DND-41 (cell line): ENCODE measurements around the gene FAF1.

Experiments
- ATAC-seq: fragments of 200-7000 bp; cut with Tn5 transposase; 3 replicates; pipeline ENCODE4 v1.9.1; 2021; ENCODE audit warnings: low read depth; ENCODE audit not compliant: insufficient read depth
- DNase-seq: peaks from one replicate; pipeline ENCODE4 v3.0.0-alpha.2; 2020
- H2AFZ ChIP-seq: 2 replicates; pipeline ENCODE4 v1.6.0; 2012; ENCODE audit warnings: low read depth, low read length
- H3K27ac ChIP-seq: 2 replicates; pipeline ENCODE4 v1.5.1; 2012; ENCODE audit warnings: low read length, inconsistent platforms
- H3K27me3 ChIP-seq: fragments of 200-600 bp; sonication (generic); 2 replicates; pipeline ENCODE4 v1.6.0; 2012; ENCODE audit warnings: low read length, mild to moderate bottlenecking, inconsistent platforms; ENCODE audit not compliant: insufficient read depth, poor library complexity
- H3K36me3 ChIP-seq: 2 replicates; pipeline ENCODE4 v1.5.1; 2012; ENCODE audit warnings: low read length, inconsistent platforms; ENCODE audit not compliant: insufficient read depth
- H3K4me1 ChIP-seq: 2 replicates; pipeline ENCODE4 v1.5.1; 2012; ENCODE audit warnings: mild to moderate bottlenecking, low read length; ENCODE audit not compliant: insufficient read depth
- H3K4me2 ChIP-seq: 2 replicates; pipeline ENCODE4 v1.6.0; 2012; ENCODE audit warnings: mild to moderate bottlenecking, moderate library complexity, low read length, inconsistent platforms; ENCODE audit not compliant: insufficient read depth
- H3K4me3 ChIP-seq, 2 experiments: fragments of 200-600 bp in 1 of 2; shearing (Covaris generic) in 1 of 2; 2 replicates each; pipeline ENCODE4 v1.5.1; 2012 to 2016; ENCODE audit warnings: inconsistent platforms in 2 of 2, low read length in 2 of 2, mild to moderate bottlenecking in 2 of 2, low read depth in 1 of 2, moderate library complexity in 1 of 2
- H3K79me2 ChIP-seq: 2 replicates; pipeline ENCODE4 v1.6.0; 2012; ENCODE audit warnings: low read length, inconsistent platforms; ENCODE audit not compliant: insufficient read depth
- H3K9ac ChIP-seq: 2 replicates; pipeline ENCODE4 v1.6.0; 2012; ENCODE audit warnings: low read depth, mild to moderate bottlenecking, inconsistent platforms, low read length, moderate library complexity
- H3K9me3 ChIP-seq: 2 replicates; pipeline ENCODE4 v1.5.1; 2012; ENCODE audit warnings: low read length, moderate library complexity, mild to moderate bottlenecking, inconsistent platforms; ENCODE audit not compliant: insufficient read depth, severe bottlenecking
- H4K20me1 ChIP-seq: 2 replicates; pipeline ENCODE4 v1.6.0; 2012; ENCODE audit warnings: low read length; ENCODE audit not compliant: insufficient read depth
- EZH2 ChIP-seq: IDR thresholded peaks from 3 replicates; pipeline ENCODE4 v1.6.1; 2012; ENCODE audit warnings: borderline replicate concordance, low read depth, mild to moderate bottlenecking, moderate library complexity, low read length, inconsistent platforms; ENCODE audit not compliant: severe bottlenecking
- TF ChIP-seq, protein P1 (sequence below): IDR thresholded peaks from 2 replicates; pipeline ENCODE4 v1.5.1; 2012; ENCODE audit warnings: borderline replicate concordance, low read length, moderate library complexity, mild to moderate bottlenecking; ENCODE audit not compliant: poor library complexity, severe bottlenecking; ENCODE audit errors: extremely low read depth

FAF1 gene

DNA sequence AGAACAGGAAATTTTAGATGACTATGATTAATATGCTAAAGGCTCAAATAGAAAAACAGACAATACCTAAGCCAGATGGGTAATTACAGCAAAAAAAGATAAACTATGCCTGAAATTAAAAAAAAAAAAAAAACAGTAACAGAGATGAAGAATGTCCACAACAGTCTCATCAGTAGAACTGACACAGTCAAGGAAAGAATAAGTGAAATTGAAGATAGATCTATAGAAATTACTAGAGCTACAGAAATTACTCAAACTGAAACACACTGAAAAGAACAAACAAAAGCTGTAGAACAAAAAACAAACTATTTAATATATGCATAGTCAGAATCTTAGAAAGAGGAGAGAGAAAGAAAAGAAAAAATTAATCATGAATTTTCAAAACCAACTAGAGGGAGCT lies 112.8 kb downstream of the FAF1 start:
- Histone ChIP-seq H3K9me3 (peaks cover 3% of the 10 kb centered on the region), H3K36me3 (peaks cover 10% of the 10 kb centered on the region; the same call in 1 of the 2 replicates), H3K9ac (no peak overlapping the region), H3K79me2 (peaks cover 93% of the 10 kb centered on the region), H3K27ac (no peak overlapping the region), H3K4me3 (no peak overlapping the region), H3K4me1 (no peaks in the 10 kb centered on the region), H3K4me2 (no peak overlapping the region), H2AFZ (no peak overlapping the region), H3K27me3 (no peaks in the 10 kb centered on the region), H4K20me1 (peaks cover 9% of the 10 kb centered on the region)
- ATAC-seq: no peak
- no peak for DNase-seq
- TF ChIP-seq EZH2: no peak
- TF ChIP-seq, protein P1, sequence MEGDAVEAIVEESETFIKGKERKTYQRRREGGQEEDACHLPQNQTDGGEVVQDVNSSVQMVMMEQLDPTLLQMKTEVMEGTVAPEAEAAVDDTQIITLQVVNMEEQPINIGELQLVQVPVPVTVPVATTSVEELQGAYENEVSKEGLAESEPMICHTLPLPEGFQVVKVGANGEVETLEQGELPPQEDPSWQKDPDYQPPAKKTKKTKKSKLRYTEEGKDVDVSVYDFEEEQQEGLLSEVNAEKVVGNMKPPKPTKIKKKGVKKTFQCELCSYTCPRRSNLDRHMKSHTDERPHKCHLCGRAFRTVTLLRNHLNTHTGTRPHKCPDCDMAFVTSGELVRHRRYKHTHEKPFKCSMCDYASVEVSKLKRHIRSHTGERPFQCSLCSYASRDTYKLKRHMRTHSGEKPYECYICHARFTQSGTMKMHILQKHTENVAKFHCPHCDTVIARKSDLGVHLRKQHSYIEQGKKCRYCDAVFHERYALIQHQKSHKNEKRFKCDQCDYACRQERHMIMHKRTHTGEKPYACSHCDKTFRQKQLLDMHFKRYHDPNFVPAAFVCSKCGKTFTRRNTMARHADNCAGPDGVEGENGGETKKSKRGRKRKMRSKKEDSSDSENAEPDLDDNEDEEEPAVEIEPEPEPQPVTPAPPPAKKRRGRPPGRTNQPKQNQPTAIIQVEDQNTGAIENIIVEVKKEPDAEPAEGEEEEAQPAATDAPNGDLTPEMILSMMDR: no peak

DNA sequence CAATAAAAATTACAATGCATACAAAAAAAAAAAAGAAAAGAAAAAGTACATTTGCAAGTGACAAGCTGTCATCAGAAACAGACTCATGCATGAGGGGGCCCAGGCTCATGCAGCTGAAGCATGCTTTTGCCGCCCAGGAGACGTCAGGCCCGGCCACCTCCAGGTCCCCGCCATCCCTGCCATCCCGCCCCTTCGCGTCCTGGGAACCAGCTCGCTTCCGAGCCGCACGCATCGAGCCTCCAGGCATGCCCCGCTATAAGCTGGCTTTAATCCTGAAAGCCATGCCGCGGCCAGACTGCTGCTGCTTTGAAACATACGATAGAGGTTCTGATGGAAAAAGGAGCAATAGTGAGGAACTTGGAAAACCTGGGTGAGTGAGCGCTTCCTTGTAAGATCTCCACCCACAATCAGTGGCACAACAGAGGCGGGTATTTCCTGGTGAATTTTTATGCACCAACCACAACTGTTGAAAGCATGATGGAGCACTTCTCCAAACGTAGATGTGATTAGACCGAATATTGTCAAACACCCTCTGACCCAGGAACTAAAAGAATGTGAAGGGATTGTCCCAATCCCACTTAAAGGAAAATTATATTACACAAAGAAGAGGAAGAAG lies 113.7 kb downstream of the FAF1 start:
- no peak for TF ChIP-seq EZH2
- Histone ChIP-seq H3K9ac (no peak overlapping the region), H3K9me3 (peaks cover 3% of the 10 kb centered on the region), H3K27ac (no peak overlapping the region), H2AFZ (no peak overlapping the region), H3K79me2 (peaks cover 89% of the 10 kb centered on the region), H3K4me2 (no peak overlapping the region), H3K36me3 (peaks cover 10% of the 10 kb centered on the region; the same call in 1 of the 2 replicates), H3K27me3 (no peaks in the 10 kb centered on the region), H3K4me3 (no peak overlapping the region), H3K4me1 (no peaks in the 10 kb centered on the region), H4K20me1 (peaks cover 9% of the 10 kb centered on the region)
- no peak for DNase-seq
- no peak for ATAC-seq

DNA sequence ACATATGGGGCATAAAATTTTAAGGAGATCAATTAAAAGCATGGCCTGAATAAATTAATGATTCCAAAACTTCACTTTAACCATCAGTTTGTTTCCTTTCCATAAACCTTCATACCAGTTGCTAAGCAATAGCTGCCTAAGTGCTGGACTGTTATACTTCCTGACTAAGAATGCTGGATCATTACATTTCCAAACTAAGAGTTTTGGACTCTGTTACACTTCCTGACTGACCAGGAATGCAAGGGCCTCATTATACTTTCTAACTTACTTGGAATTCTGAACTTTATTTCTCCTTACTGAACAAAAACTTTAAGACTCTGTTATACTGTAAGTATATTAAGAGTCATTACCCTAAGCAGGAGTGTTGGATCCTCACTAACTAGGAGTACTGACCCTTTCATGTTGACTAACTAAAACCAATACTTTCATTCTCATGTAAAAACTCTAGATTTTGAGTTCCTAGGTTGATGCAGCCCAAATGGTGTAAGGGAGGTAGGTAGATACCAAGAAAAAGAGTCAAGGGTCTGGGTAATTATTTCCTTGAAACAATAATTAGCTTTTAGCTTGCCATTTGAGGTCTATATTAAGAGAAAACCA lies 118.2 kb downstream of the FAF1 start:
- H3K36me3 ChIP-seq: no peaks in the 10 kb centered on the region
- TF ChIP-seq EZH2: no peak
- TF ChIP-seq, protein P1: no peak
- no peak overlapping the region for H3K9ac ChIP-seq
- no peaks in the 10 kb centered on the region for H3K27me3 ChIP-seq
- H3K79me2 ChIP-seq: peaks cover 85% of the 10 kb centered on the region
- no peak overlapping the region for H2AFZ ChIP-seq
- H3K4me3 ChIP-seq: no peak overlapping the region
- no peak for ATAC-seq
- H3K9me3 ChIP-seq: no peaks in the 10 kb centered on the region
- H3K4me1 ChIP-seq: no peaks in the 10 kb centered on the region
- no peak for DNase-seq
- no peak overlapping the region for H3K4me2 ChIP-seq
- H4K20me1 ChIP-seq: peaks cover 9% of the 10 kb centered on the region
- no peak overlapping the region for H3K27ac ChIP-seq

DNA sequence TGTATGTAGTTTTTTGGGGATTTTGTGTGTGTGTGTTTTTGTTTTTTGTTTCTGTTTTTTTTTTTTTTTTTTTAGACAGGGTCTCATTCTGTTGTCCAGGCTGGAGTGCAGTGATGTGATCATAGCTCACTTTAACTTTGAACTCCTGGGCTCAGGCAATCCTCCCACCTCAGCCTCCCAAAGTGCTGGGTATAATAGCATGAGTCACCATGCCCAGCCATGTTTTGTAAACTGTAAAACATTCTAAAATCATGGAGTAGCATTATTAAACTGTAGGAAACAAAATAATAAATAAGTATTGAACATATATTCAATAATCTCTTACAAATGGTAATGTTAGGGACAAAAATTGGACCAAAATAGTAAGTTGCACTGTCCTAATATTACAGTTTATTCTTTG lies 124.0 kb downstream of the FAF1 start:
- Histone ChIP-seq H3K9ac (no peak overlapping the region), H3K4me1 (no peaks in the 10 kb centered on the region), H3K27ac (no peak overlapping the region), H3K4me3 (no peak overlapping the region), H3K27me3 (no peaks in the 10 kb centered on the region), H2AFZ (no peak overlapping the region), H3K4me2 (no peak overlapping the region), H3K9me3 (no peaks in the 10 kb centered on the region), H4K20me1 (peaks cover 9% of the 10 kb centered on the region; the same call in 1 of the 2 replicates), H3K79me2 (peaks cover 90% of the 10 kb centered on the region), H3K36me3 (peaks cover 7% of the 10 kb centered on the region; the same call in 1 of the 2 replicates)
- DNase-seq (no peak), ATAC-seq (no peak)
- TF ChIP-seq EZH2: no peak
